CD8-positive, alpha-beta memory T cell (primary cell): ENCODE data around the gene NPR1. TPM values are rescaled to one million over a fixed set of nuclear protein-coding genes. Genes with fewer than 3 reads are reported as not detected.
"Not testable (repeated sequence)": the region's sequence is repeated elsewhere in the genome, so short reads cannot be mapped to it uniquely, and the experiment has no call there.

Experiments used
- CTCF ChIA-PET: fragments of 350-600 bp; sonication (Branson Sonifier 250); formaldehyde crosslinking; loops from one replicate; lab custom pipeline; 2021; ENCODE audit warnings: antibody characterized with exemption; lab: Charles Lee
- POLR2A ChIA-PET: fragments of 350-600 bp; sonication (Branson Sonifier 250); formaldehyde crosslinking; loops from one replicate; lab custom pipeline; 2021; ENCODE audit warnings: antibody characterized with exemption; lab: Charles Lee
- DNase-seq, 5 donors: peaks; one replicate each; pipeline versions ENCODE4 v3.0.0 to v3.0.0-alpha.2; 2020 to 2022; ENCODE audit warnings: mixed read lengths in 1 of 5
- H3K27ac ChIP-seq: one replicate; pipeline ENCODE4 v1.7.0; 2013; ENCODE audit warnings: low read depth, mild to moderate bottlenecking, low read length, moderate library complexity
- H3K27me3 ChIP-seq: 2 replicates; pipeline ENCODE4 v1.7.0; 2013; ENCODE audit warnings: low read length, mild to moderate bottlenecking; ENCODE audit not compliant: insufficient read depth, poor library complexity, severe bottlenecking
- H3K36me3 ChIP-seq: 2 replicates; pipeline ENCODE4 v1.7.0; 2013; ENCODE audit warnings: mild to moderate bottlenecking, low read length, moderate library complexity; ENCODE audit not compliant: insufficient read depth
- H3K4me1 ChIP-seq: 2 replicates; pipeline ENCODE4 v1.7.0; 2013; ENCODE audit warnings: mild to moderate bottlenecking, low read length, moderate library complexity; ENCODE audit not compliant: insufficient read depth
- H3K4me3 ChIP-seq: 2 replicates; pipeline ENCODE4 v1.7.0; 2013; ENCODE audit warnings: mild to moderate bottlenecking, low read length
- H3K9me3 ChIP-seq: 2 replicates; pipeline ENCODE4 v1.7.0; 2013; ENCODE audit warnings: mild to moderate bottlenecking, low read length
- H3K27ac Mint-ChIP-seq, 8 donors: one replicate each; pipeline ENCODE4 v1.8.0; 2020 to 2021; ENCODE audit warnings: mixed read lengths in 8 of 8, mild to moderate bottlenecking in 6 of 8, inconsistent platforms in 3 of 8, moderate library complexity in 3 of 8
- H3K27me3 Mint-ChIP-seq, 2 donors: one replicate each; pipeline ENCODE4 v1.8.0; 2020 to 2021; ENCODE audit warnings: mixed read lengths in 2 of 2, mild to moderate bottlenecking in 1 of 2, moderate library complexity in 1 of 2
- H3K36me3 Mint-ChIP-seq, 3 donors: one replicate each; pipeline ENCODE4 v1.8.0; 2020 to 2021; ENCODE audit warnings: mixed read lengths in 3 of 3, inconsistent platforms in 1 of 3, mild to moderate bottlenecking in 1 of 3
- H3K4me1 Mint-ChIP-seq, 3 donors: one replicate each; pipeline ENCODE4 v1.8.0; 2020 to 2021; ENCODE audit warnings: mixed read lengths in 3 of 3, inconsistent platforms in 1 of 3, mild to moderate bottlenecking in 1 of 3
- H3K4me3 Mint-ChIP-seq, 7 donors: one replicate each; pipeline ENCODE4 v1.8.0; 2020 to 2021; ENCODE audit warnings: mixed read lengths in 7 of 7, mild to moderate bottlenecking in 6 of 7, moderate library complexity in 4 of 7, inconsistent platforms in 2 of 7
- H3K9me3 Mint-ChIP-seq, 5 donors: one replicate each; pipeline ENCODE4 v1.8.0; 2020 to 2022; ENCODE audit warnings: mixed read lengths in 5 of 5, mild to moderate bottlenecking in 3 of 5, moderate library complexity in 2 of 5, inconsistent platforms in 1 of 5
- polyA plus RNA-seq: library from polyadenylated mRNA; unstranded; fragments of 300-500 nt; fragmentation: Illumina TruSeq; gene quantifications from one replicate; pipeline ENCODE4 v1.2.3, GENCODE V29; 2021
- total RNA-seq, 2 experiments: library from RNA; stranded (reverse); gene quantifications; one replicate each; pipeline ENCODE4 v1.2.3, GENCODE V29; 2021

NPR1 gene
- total and polyA plus RNA-seq, 3 experiments from 2014 or later, result not detected

GRCh38 chr1:153711026-153711425 lies 32.5 kb downstream of the NPR1 start:
- H3K4me3 Mint-ChIP-seq, result no peak overlapping the region
- H3K36me3 Mint-ChIP-seq, result no peaks in the 10 kb centered on the region
- ChIA-PET POLR2A (no interaction called here), CTCF (no interaction called here)
- no peaks in the 10 kb centered on the region for H3K36me3 ChIP-seq
- no peaks in the 10 kb centered on the region for H3K9me3 Mint-ChIP-seq
- H3K27me3 ChIP-seq, result no peaks in the 10 kb centered on the region
- no peaks in the 10 kb centered on the region for H3K4me1 Mint-ChIP-seq
- no peak for DNase-seq
- no peak overlapping the region for H3K27ac ChIP-seq
- H3K27me3 Mint-ChIP-seq, result peaks cover 4 to 11% of the 10 kb centered on the region in 2 donors
- H3K27ac Mint-ChIP-seq, result no peak overlapping the region
- no peak overlapping the region for H3K4me3 ChIP-seq
- H3K9me3 ChIP-seq, result no peaks in the 10 kb centered on the region
- H3K4me1 ChIP-seq, result no peaks in the 10 kb centered on the region

DNA sequence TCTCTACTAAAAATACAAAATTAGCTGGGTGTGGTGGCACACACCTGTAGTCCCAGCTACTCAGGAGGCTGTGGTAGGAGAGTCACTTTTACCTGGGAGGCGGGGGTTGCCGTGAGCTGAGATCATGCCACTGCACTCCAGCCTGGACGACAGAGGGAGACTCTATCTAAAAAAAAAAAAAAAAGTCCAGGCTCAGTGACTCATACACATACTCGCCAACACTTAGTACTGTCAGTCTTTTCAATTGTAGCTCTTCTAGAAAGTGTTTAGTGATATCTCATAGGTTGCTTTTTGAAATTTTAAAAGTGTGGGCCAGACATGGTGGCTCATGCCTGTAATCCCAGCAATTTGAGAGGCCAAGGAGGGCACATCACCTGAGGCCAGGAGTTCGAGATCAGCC lies 37.7 kb downstream of the NPR1 start:
- H3K27me3 ChIP-seq, H3K4me1 ChIP-seq, H3K27ac Mint-ChIP-seq, H3K27me3 Mint-ChIP-seq, H3K36me3 ChIP-seq, POLR2A ChIA-PET, H3K9me3 ChIP-seq, H3K4me1 Mint-ChIP-seq, H3K9me3 Mint-ChIP-seq, CTCF ChIA-PET, H3K27ac ChIP-seq, H3K36me3 Mint-ChIP-seq, DNase-seq, H3K4me3 Mint-ChIP-seq, H3K4me3 ChIP-seq: not testable (repeated sequence)

- no peak overlapping the region for H3K27ac ChIP-seq
- POLR2A ChIA-PET, result no interaction called here
- peaks cover 4 to 6% of the 10 kb centered on the region in 2 donors for H3K27me3 Mint-ChIP-seq
- no peak overlapping the region for H3K4me3 ChIP-seq
- no peaks in the 10 kb centered on the region for H3K36me3 Mint-ChIP-seq
- H3K9me3 Mint-ChIP-seq, result no peaks in the 10 kb centered on the region
- no peak for DNase-seq
- no peak overlapping the region for H3K4me3 Mint-ChIP-seq
- no peaks in the 10 kb centered on the region for H3K4me1 ChIP-seq
- no peaks in the 10 kb centered on the region for H3K4me1 Mint-ChIP-seq
- no peaks in the 10 kb centered on the region for H3K9me3 ChIP-seq
- H3K27ac Mint-ChIP-seq, result peak overlapping the region in 1 of 8 donors; percentile 15
- CTCF ChIA-PET, result no interaction called here
- H3K27me3 ChIP-seq, result no peaks in the 10 kb centered on the region
- no peaks in the 10 kb centered on the region for H3K36me3 ChIP-seq
These were observed 38.8 kb downstream of the NPR1 start for GRCh38 chr1:153717330-153717729.

GRCh38 chr1:153723687-153724086 lies 45.2 kb downstream of the NPR1 start:
- H3K4me3 ChIP-seq, result no peak overlapping the region
- H3K36me3 Mint-ChIP-seq, result peaks cover 0 to 2% (median 0%) of the 10 kb centered on the region in 3 donors
- POLR2A ChIA-PET, result no interaction called here
- H3K36me3 ChIP-seq, result no peaks in the 10 kb centered on the region
- H3K27ac Mint-ChIP-seq, result no peak overlapping the region
- CTCF ChIA-PET, result no interaction called here
- H3K4me3 Mint-ChIP-seq, result no peak overlapping the region
- H3K27me3 Mint-ChIP-seq, result peaks cover 0 to 4% of the 10 kb centered on the region in 2 donors
- DNase-seq, result no peak
- peaks cover 5% of the 10 kb centered on the region for H3K4me1 ChIP-seq
- peaks cover 4 to 9% (median 7%) of the 10 kb centered on the region in 3 donors for H3K4me1 Mint-ChIP-seq
- H3K9me3 Mint-ChIP-seq, result no peaks in the 10 kb centered on the region
- no peaks in the 10 kb centered on the region for H3K9me3 ChIP-seq
- no peaks in the 10 kb centered on the region for H3K27me3 ChIP-seq
- no peak overlapping the region for H3K27ac ChIP-seq

DNA sequence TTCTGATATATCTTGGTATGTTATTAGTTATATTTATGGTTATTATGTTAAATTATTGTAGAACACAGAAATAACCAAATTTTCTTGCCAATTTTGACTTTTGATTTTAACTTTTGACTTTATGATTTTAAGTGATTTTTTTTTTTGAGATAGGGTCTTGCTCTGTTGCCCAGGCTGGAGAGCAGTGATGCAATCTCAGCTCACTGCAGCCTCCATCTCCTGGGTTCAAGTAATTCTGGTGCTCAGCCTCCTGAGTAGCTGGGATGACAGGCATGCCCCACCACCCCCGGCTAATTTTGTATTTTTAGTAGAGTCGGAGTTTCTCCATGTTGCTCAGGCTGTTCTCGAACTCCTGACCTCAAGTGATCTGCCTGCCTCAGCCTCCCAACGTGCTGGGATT lies 46.1 kb downstream of the NPR1 start:
- CTCF ChIA-PET, H3K27me3 Mint-ChIP-seq, H3K4me3 ChIP-seq, H3K9me3 Mint-ChIP-seq, H3K27ac Mint-ChIP-seq, H3K4me3 Mint-ChIP-seq, H3K36me3 Mint-ChIP-seq, H3K9me3 ChIP-seq, DNase-seq, H3K27me3 ChIP-seq, H3K27ac ChIP-seq, H3K36me3 ChIP-seq: not testable (repeated sequence)
- H3K4me1 ChIP-seq, result peaks cover 14% of the 10 kb centered on the region
- peaks cover 14 to 18% (median 15%) of the 10 kb centered on the region in 3 donors for H3K4me1 Mint-ChIP-seq
- POLR2A ChIA-PET, result interaction anchor here (0.7 kb wide), 1 partner anchor 27 kb away, joined by 3 read pairs; no protein-coding TSS in a partner anchor

DNA sequence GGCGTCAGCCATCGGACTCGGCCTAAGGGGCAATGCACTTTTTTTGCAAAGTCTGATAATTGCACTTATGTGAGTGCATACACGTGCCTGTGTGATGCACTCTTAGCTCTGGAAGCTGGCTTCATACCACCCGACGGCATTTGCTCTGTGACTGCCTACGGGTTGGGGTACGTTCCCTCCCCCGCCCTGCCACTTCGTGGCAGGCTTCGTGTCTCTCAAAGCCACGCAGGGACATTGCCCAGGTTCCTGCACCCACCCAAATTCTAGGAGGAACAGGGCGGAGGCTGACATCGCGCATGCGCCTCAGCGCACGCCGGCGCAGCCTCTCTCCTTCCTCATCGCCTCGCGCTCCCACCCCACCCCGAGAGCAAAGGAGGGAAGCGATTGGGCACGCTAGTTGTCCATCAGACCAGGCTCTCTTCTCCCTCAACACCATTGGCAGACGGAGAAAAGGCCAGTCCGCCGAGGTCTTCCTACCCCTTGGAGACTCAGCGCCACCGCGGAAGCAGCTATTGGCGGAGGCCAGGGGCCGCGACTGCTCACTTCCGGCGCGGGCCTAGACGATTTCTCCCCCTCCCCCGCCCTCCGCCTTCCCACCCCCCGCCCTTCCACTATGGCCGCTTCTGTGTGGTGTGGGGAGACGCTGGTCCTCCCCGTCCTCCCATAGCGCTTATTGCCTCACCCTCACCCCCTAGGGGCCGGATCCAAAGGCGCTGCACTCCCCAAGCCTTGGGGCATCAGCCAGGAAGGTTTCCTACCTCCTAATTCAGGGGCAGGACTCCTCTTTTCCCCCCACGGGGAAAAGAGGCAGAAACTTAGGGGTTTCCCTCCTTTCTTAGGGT lies 49.2 kb downstream of the NPR1 start, which contains the start of gene INTS3:
Gene INTS3, plus strand, starts transcription at position 588 of the 842 bp plus-strand sequence. CDS start 585 bp downstream, outside the sequence.
- H3K9me3 Mint-ChIP-seq, result no peaks in the 10 kb centered on the region

DNA sequence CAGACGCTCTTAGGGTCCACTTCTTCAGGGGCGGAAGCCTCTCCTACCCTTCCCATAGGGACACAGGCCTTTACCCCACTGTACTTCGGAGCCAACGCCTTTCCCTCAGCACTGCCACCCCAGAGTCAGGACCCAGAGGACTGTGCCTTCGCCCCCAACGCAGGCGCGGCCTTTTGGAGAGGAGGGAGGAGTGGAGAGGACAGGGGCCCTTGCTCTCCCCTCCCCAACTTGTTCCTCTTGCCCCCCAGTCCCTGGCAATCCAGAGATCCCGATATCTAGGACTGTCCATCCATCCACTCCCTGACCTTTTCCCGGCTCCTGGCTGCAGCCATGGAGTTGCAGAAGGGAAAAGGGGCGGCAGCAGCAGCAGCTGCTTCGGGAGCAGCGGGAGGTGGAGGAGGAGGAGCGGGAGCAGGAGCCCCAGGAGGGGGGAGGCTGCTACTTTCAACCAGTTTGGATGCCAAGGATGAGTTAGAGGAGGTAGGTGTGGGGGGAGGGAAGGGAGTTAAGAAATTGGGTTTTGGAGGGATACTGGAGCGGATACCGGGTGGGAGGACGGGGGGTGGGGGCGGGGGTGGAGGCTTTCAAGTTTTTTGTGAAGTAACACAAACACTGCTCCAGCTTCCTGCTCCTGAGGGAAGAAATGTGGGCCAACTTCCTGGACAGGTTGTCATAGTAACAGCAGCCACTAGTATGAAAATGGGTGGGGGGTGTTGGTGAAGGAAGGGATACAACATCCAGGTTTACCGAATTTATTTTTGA lies 50.0 kb downstream of the NPR1 start:
- Mint-ChIP-seq H3K4me1 (peaks cover 28 to 35% (median 31%) of the 10 kb centered on the region in 3 donors), H3K36me3 (peaks cover 0 to 8% (median 5%) of the 10 kb centered on the region in 3 donors), H3K27me3 (no peaks in the 10 kb centered on the region), H3K27ac (peak overlapping the region; percentile 92 to 100 (median 97)), H3K4me3 (peak overlapping the region; percentile 83 to 95 (median 91)), H3K9me3 (no peaks in the 10 kb centered on the region)
- no peaks in the 10 kb centered on the region for H3K27me3 ChIP-seq
- peak overlapping the region; percentile 93 for H3K27ac ChIP-seq
- H3K4me3 ChIP-seq, result peak overlapping the region; percentile 93
- peaks cover 22% of the 10 kb centered on the region for H3K4me1 ChIP-seq
- POLR2A ChIA-PET, result interaction anchor here (0.7 to 1.1 kb wide), 3 partner anchors 47 to 94 kb away, joined by 3 to 9 read pairs (median 3); partner anchors contain the start of gene CHTOP
- CTCF ChIA-PET, result no interaction called here
- DNase-seq, result peak in 1 of 5 donors; percentile 7
- no peaks in the 10 kb centered on the region for H3K9me3 ChIP-seq
- no peaks in the 10 kb centered on the region for H3K36me3 ChIP-seq

More for the DNA sequence above, 49.2 kb downstream of the NPR1 start, which contains the start of gene INTS3:
- Histone ChIP-seq H3K9me3 (no peaks in the 10 kb centered on the region), H3K27ac (peak within 1 kb of the TSS; percentile 93), H3K36me3 (no peaks in the 10 kb centered on the region), H3K27me3 (no peaks in the 10 kb centered on the region), H3K4me3 (peak within 1 kb of the TSS; percentile 93), H3K4me1 (peaks cover 22% of the 10 kb centered on the region)
- ChIA-PET POLR2A (interaction anchor here (0.5 to 1.0 kb wide), 4 partner anchors 48 to 1275 kb away, joined by 3 to 9 read pairs (median 3); partner anchors contain the start of gene CHTOP), CTCF (interaction anchor here (1.0 to 1.4 kb wide), 3 partner anchors 8 to 50 kb away, joined by 3 read pairs; no protein-coding TSS in a partner anchor)
- DNase-seq, result peak; percentile 98 to 100 (median 99)
- H3K27ac Mint-ChIP-seq, result peak within 1 kb of the TSS; percentile 92 to 100 (median 97)
- peaks cover 0 to 7% (median 5%) of the 10 kb centered on the region in 3 donors for H3K36me3 Mint-ChIP-seq
- H3K27me3 Mint-ChIP-seq, result peaks cover 0 to 4% of the 10 kb centered on the region in 2 donors
- H3K4me1 Mint-ChIP-seq, result peaks cover 28 to 35% (median 31%) of the 10 kb centered on the region in 3 donors
- peak within 1 kb of the TSS; percentile 83 to 95 (median 91) for H3K4me3 Mint-ChIP-seq
